HPDE6-E6E7 (cell line): ENCODE results near the gene PLA2G4B.

Experiments used
- DNase-seq: peaks from one replicate; pipeline ENCODE4 v3.0.0; 2011; ENCODE audit warnings: missing footprints; ENCODE audit errors: extremely low spot score

Gene PLA2G4B

DNA sequence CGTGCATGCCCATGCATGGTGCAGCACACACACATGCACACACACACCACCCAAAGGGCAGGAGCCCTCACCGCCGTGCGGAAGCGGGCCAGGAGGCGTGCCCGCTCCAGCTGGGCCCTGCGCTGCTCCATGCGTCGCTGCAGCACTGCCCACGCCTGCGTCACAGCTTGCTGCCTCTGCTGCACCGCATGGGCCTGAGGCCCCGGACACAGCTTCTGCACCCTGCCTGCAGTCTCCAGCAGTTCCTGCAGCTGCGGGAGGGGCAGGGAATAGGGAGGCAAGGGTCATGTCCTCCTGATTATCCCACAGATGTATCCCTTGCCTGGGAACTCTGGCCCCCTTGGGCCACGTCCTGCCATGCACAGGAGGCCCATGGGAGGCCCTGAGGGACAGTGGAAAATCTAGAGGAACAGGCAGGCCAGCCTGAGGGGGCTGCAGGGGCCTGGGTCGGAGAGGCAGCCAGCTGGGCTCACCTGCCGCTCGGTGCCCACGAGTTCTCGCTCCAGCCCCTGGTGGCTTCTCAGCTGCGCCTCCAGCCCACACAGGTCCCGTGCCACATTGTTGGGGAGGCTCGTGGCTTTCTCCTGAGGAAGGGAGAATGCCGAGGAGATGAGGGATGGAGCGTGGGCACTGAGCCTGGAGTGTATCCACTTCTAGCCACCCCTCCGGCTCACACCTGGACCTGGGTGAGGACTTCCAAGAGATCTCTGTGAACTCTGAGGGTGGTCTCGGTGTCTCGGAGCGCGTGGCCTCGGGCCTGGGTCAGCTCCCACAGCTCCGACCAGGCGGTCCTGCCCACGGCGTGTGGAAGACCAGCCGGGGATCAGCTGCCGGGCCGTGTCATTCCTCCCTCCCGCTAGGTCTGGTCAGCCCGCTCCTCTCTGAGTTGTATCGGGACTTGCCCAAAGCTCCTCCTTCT lies 31.4 kb downstream of the PLA2G4B start:
- DNase-seq = no peak

DNA sequence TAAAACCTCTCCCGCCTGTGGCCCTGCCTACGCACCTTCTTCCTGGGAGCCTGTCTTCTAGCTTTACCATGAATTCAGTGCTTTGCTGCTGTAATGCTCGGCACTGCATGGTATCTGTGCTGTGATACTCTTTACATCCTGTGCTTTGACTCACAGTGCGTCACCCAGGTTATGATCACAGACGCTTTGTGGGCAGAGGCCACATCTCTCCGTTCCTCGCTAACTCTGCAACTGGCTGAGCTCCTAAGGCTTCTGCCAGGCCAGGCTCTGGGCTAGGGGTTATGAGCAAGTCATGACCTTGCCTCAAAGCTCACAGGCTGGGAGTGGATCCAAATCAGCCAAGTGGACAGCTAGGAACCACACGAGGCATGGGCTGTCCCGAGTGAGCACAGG lies 32.0 kb downstream of the PLA2G4B start:
- DNase-seq = peak; percentile 93

DNA sequence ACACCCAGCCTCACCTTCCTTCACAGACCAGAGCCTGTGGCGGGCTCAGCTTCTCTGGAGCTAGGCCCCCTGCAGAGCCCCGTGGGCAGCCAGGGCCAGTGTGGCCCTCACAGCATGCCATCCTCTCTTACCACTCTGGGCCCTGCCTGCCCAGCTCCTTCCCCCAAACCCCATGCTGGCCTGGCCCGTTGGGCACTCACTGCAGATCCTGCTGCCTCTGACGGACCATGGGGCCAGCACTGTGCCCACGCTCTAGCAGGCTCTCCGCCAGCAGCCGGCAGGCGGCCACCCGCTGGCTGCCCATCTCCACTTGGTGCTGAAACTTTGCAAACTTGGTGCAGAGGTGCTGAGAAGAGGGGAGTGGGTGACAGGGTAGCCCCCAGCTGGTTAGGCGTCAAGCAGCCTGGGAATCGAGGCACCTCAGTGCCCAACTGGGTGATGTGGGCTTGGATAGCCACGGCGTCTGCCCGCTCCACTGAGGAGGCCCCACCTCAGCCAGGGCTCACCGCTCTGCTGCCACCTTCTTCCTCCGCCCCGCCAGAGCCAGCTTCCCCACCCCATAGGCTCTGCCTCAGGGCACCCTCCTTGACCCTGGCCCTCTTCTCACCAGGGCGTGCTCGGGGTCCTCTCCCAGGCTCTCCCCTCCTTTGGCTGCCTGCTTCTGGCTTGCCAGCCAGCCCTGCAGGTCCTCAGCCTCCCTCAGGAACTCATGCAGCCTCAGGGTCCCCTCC lies 32.7 kb downstream of the PLA2G4B start:
- no peak for DNase-seq

DNA sequence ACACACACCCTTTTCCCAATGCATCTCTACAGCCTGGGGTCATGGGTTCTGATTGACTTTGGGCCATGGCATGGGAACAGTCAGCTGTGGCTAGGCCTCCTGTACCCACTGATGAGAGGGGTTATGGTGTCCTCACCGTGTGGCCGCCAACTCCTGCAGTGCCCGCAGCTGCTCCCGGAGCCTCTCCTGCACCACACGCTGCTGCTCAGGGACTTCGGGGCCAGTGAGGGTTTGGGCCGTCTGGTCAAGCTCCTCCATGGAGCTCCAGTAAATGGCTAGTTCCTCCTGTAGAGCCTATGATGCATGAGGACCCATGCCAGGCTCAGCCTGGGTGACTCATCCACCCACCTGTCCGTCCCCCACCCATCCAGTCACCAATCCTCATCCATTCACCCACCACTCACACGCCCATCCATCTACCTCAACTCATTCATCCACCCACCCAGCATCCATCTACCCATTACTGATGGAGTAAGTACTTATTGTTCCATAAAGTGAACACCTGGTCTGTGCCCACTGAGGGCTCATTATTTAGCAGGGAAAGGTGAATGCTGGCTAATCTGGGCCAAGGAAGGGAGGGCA lies 33.6 kb downstream of the PLA2G4B start:
- no peak for DNase-seq

DNA sequence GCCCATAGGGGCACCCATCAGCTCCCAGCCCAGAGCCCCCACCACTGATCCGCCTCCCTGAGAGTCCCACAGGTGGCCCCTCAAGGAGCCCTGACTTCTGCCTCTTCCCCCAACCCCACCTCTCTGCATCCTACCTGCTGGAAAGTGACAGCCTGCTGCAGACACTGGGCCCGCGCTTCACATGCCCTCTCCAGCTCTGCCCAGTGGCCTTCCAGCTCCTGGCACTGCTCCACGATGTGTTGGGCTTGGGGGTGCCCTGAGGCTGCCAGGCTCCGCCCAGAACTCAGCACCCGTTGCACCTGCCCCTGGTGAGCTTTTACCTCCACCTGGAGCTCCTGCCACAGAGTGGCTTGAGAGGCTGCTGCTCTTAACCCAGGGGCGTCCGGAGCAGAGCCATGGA lies 35.1 kb downstream of the PLA2G4B start:
- no peak for DNase-seq

- no peak for DNase-seq
These were observed 36.1 kb downstream of the PLA2G4B start for GRCh38 chr15:41874736-41875135.

- no peak for DNase-seq
These were observed 37.4 kb downstream of the PLA2G4B start for GRCh38 chr15:41876007-41876406.

DNA sequence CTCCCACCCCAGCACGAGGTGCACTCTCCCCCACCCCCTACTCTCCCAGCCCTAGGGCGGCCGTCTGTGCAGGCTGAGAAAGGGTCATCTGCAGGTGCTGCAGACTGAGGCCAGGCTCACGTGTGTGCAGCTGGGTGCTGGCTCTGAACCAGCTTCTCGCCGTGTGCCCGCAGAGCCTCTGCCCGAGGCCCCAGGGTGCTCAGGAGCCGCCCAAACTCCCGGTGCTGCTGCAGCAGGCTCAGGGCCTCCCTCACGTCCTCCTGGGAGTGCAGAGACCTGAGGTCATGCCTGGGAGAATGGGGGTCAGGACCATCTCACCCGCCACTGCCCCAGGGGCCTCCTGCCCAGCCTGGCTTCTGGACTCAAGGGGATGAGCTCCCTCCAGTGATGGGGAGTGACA lies 38.0 kb downstream of the PLA2G4B start:
- DNase-seq = no peak

GRCh38 chr15:41877631-41878354 lies 39.1 kb downstream of the PLA2G4B start:
- DNase-seq = no peak

- no peak for DNase-seq
These were observed 39.7 kb downstream of the PLA2G4B start for GRCh38 chr15:41878355-41878699.

DNA sequence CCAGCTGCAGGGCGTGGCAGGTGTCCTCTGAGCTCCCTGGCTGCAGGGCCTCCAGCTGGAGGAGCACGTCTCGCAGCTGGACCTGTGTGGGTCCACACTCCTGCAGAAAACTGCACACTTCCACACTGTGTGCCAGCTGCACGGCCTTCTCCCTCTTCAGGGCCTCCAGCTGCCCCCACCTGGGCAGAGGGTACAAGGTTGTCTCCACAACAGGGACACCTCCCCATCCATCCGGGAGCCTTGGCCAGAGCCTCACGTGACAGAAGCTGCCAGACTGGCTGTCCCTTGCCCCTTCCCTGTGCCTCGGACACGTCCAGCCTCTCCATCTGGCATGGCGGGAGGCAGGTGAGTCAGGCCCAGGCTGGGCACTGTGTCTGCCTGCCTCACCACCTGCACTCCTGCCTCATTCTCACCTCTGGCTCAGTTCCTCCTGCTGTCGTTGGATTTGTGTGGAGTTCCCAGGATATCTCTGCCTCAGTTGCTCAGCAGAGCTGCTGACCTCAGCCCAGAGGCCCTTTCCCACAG lies 40.7 kb downstream of the PLA2G4B start:
- peak; percentile 27 for DNase-seq

DNA sequence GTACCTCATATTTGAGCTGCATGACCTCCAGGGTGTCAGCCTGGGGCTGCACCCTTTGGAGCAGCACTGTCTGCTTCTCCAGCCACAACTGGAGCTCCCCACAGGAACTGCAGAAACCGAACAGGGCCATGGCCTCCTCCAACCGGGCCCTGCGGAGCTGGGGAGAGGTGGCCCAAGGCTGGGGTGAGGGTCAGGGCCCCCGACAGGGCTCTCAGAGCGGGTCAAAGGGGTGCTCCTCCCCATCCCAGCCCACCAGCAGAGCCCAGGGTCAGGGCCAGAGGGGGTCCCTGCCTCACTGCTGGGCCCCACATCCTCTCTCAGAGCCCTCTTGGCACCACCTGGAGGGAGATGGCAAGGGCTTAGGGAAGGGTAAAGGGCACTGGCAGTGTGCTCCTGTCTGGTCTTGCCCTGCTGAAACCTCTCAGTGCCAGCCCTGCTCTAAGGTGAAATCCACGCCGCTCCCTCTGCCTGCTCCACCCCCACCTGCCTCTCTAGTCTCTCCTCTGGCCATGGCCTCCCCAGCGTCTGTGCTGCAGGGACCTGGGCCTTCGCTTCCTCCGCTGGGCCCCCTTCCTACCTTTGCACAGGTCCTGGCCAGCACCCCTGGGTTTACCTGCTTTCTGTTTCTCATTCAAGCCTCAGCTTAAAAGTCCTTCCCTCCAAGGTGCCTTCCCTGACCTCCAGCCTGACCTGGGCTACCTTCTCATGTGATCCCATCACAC lies 41.7 kb downstream of the PLA2G4B start:
- DNase-seq = no peak

- no peak for DNase-seq
These were observed 42.4 kb downstream of the PLA2G4B start for GRCh38 chr15:41881086-41881485.

- no peak for DNase-seq
These were observed 42.9 kb downstream of the PLA2G4B start for GRCh38 chr15:41881550-41881919.

DNA sequence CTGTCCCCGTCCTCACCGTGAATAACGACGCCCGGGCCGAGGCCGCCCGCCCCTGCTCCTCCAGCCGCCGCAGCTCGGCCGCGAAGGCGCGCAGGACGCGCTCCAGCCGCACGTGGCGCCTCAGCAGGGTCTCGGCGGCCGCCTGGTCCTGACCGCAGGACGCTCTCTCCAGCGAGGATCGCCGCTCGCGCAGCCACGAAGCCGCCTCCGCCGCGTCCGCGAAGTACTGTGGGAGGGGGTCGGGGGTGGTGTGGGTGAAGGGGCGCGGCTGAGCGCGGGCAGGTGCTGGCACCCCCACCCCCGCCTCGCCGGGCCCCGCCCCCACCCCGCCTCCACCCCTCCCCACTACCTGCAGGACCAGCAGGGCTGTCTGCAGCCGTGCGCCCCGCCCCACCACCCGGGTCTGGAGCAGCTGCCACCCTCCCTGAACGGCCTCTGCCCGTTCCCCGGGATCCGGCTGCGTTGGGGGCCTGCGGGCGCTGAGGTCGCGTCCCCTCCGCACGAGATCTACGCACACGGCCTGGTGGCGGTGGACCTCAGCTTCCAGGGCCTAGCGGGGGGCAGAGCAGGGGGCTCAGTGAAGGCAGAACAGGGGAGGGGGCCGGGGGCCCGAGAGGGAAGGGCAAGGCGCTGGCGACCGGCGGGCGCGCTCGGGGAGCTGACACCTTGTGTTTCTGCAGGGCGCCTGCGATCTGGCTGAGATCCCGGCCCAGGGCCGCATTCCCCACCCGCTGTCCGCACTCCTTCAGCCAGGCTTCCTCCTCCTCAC lies 43.5 kb downstream of the PLA2G4B start:
- DNase-seq = no peak

DNA sequence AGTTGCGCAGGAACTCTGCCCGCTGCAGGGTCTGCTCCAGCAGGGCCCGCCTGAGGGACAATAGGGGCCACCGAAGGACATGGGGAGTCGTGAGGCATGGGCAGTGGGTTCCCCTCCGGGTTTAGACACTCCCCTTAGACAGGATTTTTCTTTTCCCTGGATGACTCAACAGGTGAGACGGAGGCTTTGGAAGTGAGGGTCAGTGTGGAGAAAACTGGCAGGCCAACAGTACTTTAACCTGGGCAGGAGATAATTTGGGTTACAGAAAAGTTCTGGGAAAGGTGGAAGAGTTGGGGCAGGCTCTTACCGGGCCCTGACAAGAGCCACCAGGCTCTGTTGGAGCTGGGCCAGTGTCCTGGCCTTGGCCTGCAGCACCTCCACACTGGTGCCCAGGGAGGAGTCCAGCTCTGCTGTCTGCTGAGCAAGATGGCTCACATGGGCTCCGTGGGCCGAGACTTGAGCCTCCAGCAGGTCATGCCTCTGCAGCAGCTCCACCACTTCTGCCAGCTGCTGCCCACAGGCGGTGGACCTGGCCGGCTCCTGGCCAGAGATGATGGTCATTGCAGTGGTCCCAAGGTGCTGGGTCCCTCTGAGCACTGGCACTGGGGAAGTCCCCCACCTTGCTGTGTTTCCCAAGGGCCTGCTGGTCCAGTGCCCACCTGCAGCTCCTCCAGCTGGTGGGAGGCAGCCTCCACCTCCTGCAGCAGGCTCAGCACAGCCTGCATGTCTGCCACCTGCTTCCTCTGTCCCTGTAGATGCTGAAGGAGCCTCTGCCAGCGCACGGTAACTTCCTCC lies 44.2 kb downstream of the PLA2G4B start:
- no peak for DNase-seq

- DNase-seq = no peak
These were observed 44.8 kb downstream of the PLA2G4B start for GRCh38 chr15:41883484-41883825.

GRCh38 chr15:41884458-41884857 lies 45.8 kb downstream of the PLA2G4B start:
- no peak for DNase-seq

DNA sequence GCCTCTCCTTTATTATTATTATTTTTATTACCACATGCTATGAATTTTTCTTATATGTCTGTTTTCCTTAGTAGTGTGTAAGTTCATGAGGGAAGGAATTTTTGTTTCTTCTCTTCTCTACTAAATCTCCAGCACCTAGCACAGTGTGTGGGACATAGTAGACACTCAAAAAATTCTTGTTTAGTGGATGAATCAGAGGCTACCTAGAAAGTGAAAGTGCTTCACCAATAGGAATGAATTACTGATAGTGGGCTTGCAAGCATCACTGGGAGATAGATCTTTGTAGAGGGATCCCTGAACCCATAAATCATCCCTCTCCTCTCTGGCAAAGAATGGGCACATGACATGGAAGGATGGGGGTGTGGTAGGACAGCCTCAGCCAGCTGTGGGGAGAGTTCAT lies 46.7 kb downstream of the PLA2G4B start:
- DNase-seq = no peak

- no peak for DNase-seq
These were observed 47.2 kb downstream of the PLA2G4B start for GRCh38 chr15:41885841-41886240.
